Activated T-cell treated with anti-CD3 and anti-CD28 coated beads for 24 hours (primary cell): ENCODE results near the gene CYFIP1.

Source experiments
- DNase-seq: peaks from one replicate; pipeline ENCODE4 v3.0.0-alpha.2; 2020; ENCODE audit warnings: low read depth

The CYFIP1 gene

DNA sequence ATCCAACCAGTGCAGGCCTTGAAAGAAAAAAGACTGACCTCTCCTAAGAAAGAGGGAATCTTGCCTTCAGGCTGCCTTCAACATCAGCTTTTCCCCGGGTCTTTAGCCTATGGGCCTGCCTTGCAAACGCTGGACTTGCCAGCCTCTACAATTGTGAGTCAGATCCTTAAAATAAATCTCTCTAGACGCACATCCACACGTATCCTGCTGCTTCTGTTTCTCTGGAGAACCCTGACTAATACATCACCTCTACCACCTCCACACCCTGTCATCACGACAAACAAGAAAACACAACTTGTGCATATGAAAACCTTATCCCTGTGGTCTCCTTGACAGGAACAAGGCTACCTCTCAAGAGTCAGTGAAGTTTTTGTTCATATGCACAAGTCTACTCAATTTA, 11.8 kb downstream of the CYFIP1 start:
- DNase-seq, result no peak

DNA sequence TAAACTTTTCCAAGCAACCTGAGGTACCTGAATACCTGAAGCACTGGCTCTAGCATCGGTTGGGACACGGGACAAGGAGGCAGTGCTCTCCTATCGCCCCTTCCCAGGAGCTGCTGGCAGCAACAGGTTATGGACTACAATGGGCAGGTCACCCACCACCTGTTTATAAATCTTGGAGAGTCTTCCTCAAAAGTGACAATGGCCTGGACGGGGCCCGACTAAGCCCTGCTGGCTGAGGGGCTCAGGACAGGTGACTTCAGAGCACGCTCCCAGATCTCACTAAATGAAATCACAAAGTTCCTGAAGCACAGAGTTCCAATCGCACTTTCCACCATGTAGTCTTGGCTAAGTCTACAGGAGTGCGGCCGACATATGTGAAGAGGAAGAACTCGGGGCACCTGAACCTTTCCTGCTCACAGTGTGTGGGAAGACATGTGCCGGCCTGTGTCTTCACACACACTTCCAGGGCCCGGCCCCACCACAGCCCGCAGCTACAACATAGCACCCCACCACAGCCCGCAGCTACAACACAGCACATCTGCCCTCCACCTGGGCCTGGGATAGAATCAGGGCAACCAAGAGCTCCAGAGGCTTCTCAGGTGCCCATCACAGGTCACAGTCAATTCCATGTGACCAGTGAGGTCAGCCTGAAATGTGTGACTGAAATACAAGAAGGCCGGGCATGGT, 12.9 kb downstream of the CYFIP1 start:
- DNase-seq, result no peak

DNA sequence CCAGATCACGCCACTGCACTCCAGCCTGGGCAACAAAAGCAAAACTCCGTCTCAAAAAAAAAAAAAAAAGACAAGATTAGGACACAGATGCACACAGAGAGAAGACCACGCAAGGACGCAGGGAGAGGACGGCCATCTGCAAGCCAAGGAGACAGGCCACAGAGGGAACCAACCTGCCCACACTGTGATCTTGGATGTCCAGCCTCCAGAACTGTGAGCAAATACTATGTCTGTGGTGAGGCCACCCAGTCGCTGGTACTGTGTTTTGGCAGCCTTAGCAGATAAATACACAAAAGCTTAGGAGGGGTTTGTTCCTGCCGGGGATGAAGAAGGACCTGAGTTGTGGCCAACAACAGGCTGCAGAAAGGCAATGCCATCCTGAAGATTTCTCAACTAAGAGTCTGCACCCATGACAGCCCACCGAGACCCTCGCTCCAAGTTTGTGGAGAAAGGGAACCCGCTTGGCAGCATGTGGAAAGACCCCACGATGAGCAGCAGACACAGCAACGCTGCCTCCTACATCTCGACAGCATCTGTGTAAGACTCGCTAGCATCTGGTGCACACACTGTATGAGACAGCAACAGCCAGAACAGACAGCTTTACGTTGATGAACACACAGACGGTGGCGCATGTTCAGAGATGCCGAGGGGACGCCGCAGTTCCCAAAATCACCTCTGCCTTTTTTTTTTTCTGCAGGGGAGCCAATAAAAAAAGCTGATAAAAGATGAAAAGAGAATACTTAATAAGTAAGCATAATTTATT, 13.7 kb downstream of the CYFIP1 start:
- DNase-seq, result no peak

DNA sequence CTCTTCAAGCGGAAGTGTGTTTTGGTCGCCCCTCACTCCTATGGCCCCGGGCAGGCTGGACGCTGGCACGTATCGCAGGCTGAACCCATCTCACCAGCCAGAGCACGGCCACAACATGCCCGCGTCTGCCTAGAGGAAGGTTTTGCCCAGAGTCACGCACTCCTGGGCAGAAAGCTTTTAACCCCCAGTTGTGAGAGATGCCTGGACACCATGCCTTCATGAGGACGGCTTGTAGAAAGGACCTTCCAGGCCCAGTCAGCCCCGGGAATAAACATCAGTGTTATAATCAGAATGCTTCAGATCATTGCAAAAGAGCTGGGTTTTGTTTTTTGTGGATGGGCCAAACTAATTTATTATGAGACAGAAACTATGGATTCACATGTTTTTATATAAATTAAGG, 16.5 kb downstream of the CYFIP1 start:
- DNase-seq, result no peak

DNA sequence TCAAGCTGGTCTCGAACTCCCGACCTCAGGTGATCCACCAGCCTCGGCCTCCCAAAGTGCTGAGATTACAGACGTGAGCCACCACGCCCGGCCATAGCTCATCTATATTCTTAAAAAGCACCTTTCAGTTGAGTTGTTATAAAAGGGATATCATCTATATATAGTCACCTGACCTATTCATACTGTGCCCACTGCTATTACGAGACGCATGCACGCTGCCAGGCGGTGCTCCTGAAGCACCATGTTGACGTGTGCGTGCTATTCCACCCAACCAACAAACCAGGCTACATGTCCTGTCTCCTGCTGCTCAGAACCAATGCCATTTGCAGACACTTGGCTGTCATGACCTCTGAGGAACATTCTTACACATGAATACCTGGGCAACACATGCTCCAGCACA, 17.6 kb downstream of the CYFIP1 start:
- no peak for DNase-seq

DNA sequence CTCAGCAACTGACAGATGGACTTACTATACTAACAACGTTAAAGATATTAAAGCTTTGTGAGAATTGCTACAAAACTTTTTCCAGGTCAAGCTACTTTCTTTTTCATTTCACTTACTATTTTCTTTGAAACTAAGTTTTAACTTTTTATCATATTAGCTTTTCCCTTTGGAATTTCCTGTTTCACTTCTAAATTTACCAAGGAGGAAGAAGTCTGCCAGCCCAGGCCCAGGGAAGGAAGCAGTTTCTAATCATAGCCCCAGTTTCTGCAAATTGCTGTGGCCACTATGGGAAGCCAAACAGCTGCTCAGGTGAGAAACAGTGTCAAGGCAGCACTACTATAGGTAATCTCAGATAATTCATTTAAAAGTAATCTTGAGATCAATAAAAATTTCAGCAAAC, 18.4 kb downstream of the CYFIP1 start:
- no peak for DNase-seq

DNA sequence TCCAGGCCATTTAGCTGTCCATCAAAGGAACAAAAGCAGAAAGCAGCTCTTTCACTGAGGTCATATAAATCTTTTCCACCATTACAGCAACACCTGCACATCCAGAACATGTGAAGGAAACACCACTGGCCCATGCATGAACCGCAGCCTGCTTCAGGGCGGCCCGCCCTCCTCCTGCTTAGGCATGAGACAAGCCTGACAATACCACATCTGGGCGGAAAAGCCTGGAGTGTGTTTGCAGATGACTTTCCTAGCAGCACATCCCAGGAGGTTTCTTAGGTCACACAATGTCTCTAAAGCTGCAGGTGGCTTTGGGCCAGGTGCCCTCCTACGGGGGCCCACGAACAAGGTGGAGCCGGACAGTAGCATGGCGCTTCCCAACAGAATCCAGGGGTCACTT, 19.6 kb downstream of the CYFIP1 start:
- no peak for DNase-seq

DNA sequence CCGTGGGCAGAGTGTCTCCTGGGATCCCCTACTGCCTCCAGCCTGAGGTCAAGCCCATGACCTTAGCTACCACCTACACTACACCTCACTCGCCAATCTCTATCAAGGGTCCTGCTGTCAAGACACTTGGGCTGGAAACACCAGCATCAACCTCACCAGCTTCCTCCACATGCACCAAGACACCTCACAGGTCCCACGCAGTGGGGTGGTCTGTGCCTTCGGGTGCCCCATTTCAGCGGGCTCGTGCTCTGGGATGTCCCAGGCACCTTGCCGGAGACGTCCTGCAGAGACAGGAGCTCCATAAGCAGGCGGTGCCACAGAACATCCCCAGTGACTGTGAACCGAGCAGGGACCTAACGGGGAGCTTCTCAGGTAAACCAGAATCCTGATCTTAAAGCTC, 20.0 kb downstream of the CYFIP1 start:
- DNase-seq, result no peak

DNA sequence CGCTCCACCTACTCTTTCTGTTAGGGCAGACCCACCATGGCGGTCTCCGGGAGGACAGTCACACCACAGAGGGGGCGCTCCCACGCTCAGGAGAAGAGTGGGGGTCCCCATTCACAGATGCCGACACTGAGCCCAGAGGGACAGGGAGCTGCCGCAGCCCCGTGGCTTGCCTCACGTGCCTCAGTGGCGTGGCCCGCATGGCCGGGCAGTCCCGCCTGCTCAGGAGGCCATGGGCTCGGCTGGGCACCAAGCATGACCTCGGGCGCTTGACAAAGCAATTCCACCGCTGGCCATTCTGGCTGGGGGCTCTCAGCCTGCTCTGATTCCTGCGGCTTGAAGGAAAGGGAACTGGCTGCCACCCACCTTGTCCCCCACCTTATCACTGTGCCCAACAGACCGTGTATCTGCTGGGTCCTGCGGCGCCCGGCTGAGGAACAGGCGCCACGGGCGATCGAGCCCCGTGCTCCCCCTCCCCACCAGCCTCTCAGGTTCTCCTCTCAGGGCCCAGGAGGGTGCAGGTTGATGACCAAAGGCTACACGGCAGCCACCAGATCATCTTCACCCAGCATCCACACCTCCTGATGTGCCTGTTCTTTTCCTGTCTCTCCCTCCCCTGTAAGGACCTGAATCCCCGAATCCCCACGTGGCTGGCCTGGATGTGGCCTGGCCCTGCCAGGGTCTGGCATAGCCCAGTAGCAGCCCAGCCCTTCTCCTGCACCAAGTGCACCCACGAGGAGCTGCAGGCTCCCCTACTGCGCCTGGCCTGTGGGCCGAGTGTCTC, 20.7 kb downstream of the CYFIP1 start:
- no peak for DNase-seq

DNA sequence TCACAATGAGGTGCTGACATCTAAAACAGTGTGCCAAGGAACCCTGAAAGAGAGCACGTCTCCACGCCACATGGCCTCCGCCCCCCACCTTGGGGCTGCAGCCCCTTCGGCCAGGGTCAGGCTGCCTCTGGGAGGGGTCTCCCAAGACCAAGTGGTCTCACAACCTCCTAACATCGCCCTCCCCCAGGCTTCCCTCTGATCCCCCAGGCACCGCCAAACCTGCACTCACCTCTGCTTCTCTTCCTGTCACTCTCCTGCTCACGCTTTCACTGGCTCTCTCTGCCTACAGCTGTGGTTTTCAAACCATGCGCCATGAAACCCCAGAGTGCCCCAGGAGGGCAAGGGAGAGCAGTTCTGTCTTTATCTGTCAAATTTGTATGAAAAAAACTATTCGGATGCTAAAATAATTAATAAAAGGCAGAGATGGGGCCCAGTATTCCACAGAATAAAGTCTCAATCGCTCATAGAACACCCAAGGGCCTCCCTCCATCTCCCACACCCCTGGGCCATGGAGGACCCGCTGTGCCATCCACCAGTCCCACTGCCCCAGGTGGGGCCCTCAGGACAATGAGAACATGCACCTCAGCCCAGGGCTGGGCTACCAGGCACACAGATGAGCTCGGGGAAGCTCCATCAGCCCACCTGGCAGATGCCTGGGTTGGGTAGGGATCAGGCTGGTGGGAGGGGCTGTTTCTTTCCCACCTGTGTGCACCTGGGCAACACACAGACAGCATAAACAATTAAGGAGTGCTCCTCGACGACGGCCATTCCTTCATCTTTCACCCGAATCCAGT, 21.5 kb downstream of the CYFIP1 start:
- no peak for DNase-seq

DNA sequence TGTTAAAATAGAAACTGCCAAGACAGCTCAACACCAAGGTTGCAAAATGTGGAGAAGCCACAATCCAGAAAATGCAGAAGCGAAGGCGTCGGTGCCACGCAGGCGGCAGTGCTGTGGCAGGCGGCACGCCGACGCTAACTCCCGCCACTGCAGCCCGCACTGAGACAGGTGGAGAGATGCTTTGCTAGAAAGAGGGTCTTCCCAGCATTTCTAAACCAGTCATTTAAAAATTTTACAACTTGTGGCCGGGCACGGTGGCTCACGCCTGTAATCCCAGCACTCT, 23.2 kb downstream of the CYFIP1 start:
- DNase-seq, result no peak

DNA sequence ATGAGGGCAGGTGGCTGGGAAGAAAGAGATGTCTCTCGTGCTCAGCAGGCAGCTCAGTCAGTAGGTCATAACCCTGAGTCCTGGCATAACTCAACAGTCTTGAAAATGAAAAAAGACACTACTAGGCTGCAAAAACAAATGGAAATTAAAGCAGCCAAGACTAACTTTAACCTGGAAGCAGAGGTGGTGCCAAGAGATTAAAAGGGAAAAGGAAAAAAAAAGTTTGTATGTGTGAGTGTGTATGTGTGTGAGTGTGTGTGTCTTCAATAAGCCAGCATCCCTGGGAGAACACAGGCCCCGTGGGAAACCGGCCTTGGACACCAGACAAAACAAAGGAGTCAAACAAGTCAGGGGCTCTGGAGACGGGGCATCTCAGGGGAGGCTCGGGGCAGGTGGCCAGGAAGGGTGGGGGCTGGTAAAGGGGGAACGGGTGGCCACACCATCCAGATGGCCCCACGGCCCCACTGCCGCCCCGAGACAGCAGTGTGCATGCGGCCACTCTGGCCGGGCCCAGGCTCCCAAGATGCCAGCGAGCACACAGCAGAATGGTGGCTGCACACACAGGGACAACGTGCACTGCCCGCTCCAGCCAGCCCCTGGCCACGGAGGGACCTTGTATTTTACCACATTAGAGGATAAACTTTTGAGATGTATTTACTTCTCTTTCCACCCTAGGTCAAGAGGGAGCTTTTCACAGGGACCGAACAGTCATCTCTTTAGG, 23.8 kb downstream of the CYFIP1 start:
- DNase-seq, result no peak

DNA sequence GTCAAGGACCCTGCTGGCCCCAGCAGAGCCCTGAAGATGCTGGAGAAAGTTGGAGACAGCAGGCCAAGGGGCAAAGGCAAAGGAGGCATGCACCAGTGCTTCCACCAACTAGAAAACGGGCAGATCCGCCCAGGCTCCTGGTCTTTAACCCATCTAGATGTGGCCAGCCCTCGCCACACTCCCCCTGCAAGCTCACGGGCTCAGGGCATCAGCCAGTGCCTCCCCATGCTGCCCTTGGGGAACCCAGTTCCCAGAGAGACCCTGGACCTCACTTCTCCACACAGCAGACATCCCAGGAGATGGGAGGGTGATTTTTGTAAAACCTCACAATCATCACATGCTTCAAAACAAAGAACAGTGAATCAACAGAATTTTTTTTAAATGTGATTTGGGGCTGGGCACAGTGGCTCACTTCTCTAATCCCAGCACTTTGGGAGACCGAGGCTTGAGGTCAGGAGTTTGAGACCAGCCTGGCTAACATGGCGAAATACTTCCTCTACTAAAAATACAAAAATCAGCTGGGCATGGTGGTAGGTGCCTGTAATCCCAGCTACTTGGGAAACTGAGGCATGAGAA, 24.5 kb downstream of the CYFIP1 start:
- DNase-seq, result no peak

DNA sequence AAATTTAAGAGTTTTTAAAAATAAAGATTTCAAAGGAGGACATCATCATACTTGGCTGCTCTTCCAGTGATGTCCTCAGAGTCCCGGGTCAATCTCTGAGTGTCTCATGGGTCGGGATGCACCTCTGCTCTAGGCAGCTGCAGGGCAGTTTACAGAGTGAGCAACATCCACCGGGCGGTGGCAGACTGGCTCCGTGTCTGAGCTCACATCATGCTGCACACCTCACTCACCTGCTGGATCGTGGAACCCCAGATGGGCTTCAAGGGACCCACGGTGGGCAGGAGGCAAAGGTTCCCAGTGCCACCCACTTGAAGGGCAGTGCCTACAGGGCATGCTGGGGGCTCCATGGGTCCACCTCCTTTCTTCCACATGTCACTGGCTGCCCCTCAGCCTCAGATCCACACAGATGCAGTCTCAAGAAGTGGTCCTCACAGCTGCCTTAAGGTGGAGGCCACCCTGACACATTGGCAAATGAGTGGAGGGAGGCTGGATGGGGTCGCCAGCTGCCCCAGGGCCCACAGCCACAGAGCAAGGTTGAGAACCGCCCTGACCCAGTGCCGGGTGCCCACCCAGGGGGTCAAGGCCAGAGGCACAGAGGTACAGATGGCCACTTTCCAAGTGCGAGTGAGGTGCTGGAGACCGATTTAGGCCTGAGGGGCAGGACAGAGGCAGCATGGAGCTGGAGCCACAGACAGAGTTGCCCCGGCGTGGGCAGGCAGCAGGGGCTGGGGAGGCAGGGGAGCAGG, 25.2 kb downstream of the CYFIP1 start:
- no peak for DNase-seq

DNA sequence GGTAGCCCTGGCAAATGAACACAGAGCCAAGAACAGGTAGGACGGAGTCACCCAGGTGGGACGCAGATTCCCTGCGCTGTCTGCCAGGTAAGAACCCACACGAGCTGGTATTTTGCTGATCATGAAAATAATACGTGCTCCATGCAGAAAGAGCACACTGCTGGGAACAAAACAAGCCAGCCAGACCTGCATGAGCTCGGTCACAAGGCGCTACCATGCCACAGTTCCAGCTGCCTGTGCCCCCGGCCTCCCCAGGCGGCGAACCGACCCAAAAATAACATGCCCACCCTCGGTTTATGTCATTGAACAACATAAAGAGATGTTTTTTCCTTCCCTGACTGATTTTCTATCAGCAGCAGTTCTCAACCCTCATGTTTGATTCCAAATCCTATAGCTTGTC, 25.8 kb downstream of the CYFIP1 start:
- no peak for DNase-seq

DNA sequence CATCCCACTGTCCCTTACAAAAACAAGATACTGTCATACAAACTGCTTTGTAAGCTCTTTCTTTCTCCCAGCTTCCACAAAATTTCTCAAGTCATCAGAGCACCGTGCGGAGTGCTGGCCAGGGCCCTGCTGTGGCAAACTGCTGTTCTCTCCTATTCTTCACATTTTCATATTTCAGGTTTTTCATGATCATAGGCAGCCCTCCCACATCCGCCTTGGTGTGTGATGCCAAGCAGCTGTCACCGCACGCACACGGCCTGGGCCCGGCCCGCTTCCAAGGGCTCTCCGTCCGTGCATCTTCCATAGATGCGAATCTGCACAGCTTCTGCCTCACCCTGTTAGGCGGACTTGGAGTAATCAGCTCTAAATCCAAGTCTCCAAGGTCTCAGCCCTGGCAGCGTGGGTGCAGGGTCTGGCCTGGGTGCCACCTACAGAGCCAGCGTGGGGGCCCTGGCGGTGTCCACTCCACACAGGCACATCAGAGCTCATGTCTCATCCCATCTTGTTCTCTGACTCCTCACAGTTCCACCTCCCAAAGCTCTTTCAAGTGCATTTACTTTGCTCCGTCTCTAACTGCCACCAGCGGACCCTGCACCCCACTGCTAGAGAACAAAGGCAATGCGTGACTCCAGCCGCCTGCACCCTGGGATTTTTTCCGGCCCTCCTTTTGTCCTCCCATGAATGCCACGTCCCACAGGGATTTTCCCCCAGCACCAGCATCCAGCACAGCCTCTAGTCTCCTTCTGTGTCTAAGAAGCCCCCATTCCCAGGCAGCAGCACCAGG, 27.2 kb downstream of the CYFIP1 start:
- no peak for DNase-seq

DNA sequence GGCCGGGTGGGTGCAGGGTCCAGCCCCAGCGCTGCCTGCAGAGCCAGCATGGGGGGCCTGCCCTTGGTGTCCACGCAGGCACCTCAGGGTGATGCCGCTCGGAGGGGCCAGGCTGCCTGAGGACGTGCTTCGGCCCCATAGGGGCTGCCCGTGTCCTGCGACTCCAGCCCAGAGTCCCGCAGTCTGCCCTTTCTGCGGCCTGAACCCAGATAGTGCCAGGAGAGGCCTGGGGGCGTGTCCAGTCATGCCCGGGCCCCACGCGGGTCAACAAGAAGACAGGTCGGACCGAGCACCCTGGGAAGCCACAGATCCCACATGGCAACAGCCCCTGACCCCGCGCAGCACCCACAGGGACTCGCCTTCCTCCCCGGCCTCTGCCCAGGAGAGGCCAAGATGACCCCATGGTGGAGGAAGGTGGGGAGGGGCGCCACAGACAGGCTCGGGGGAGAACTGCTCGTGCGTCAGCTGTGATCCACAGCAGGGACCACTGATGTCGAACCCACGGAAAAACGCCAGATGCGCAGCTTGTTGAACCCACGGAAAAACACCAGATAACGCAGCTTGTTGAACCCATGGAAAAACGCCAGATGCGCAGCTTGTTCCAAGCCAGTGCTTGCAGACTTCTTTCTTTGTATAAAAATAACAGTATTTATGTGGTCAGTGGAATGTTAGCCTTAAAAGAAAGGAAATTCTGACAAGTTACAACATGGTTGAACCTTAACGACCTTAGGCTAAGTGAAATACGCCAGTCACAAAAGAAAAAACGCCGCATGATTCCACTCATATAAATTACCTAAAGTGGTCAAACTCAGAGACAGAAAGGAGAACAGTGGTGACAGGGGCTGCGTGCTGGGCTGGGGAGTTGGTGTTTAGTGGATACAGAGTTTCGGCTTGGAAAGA, 28.5 kb downstream of the CYFIP1 start:
- DNase-seq, result no peak

DNA sequence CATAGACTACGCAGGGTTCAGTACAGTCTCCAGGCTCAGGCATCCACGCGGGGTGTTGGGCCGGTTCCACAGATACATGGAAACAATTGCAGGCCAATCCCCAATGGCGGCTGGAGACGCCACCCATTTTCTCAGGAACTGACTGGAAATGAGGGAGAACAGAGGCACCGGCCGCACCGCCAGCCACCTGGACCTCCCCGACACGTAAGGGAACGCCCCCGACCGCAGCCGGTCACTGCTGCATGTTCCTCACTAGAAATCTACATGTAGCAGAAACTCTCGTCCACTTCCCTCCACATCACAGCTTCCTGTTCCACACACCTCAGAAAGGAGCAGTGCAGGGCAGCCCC, 29.2 kb downstream of the CYFIP1 start:
- DNase-seq, result no peak
